Left lung (tissue), 10 donors: Measurements from ENCODE around the gene CALN1. TPM values are rescaled to one million over a fixed set of nuclear protein-coding genes. Genes with fewer than 3 reads are reported as not detected.

Experiments
- ATAC-seq: fragments of 200-7000 bp; cut with Tn5 transposase; one replicate; pipeline ENCODE4 v1.9.1; 2020; ENCODE audit warnings: moderate library complexity
- DNase-seq, 4 donors: peaks; one replicate each; pipeline ENCODE4 v3.0.0-alpha.2; 2013 to 2020
- H3K27ac ChIP-seq, 2 donors: fragments of 200-600 bp; sonication (generic) in 1 of 2; one replicate each; pipeline versions ENCODE4 v1.5.0 to v1.8.0; 2020 to 2021
- H3K27me3 ChIP-seq, 2 donors: fragments of 200-600 bp; sonication (generic) in 1 of 2; one replicate each; pipeline versions ENCODE4 v1.5.0 to v1.8.0; 2020 to 2021
- H3K36me3 ChIP-seq, 2 donors: fragments of 200-600 bp; sonication (generic) in 1 of 2; one replicate each; pipeline versions ENCODE4 v1.5.0 to v1.8.0; 2020 to 2021
- H3K4me1 ChIP-seq, 2 donors: fragments of 200-600 bp; one replicate each; pipeline ENCODE4 v1.8.0; 2021
- H3K4me3 ChIP-seq, 2 donors: fragments of 200-600 bp; sonication (generic) in 1 of 2; one replicate each; pipeline versions ENCODE4 v1.5.0 to v1.8.0; 2020 to 2021; ENCODE audit warnings: mild to moderate bottlenecking in 1 of 2
- H3K9me3 ChIP-seq, 2 donors: fragments of 200-600 bp; sonication (generic) in 1 of 2; one replicate each; pipeline versions ENCODE4 v1.5.0 to v1.8.0; 2020 to 2021
- CTCF ChIP-seq, 2 donors: fragments of 200-600 bp; sonication (generic) in 1 of 2; IDR thresholded peaks; one replicate each; pipeline versions ENCODE4 v1.5.0 to v1.8.0; 2021; ENCODE audit warnings: antibody characterized with exemption in 2 of 2
- intact Hi-C, 2 donors: fragments of 100-400 bp; cut with DNase I; formaldehyde crosslinking; loops; one replicate each; pipeline versions ENCODE4 v1.11.2 to v1.14.2; 2022
- polyA plus RNA-seq, 6 donors: library from polyadenylated mRNA; unstranded; fragments of 120-200 nt; gene quantifications; one replicate each; pipeline ENCODE4 v1.2.1, GENCODE V29; 2013; ENCODE audit not compliant: insufficient read length in 6 of 6
- total RNA-seq, 2 donors: library from RNA; stranded (reverse); fragmentation: NEBNext Ultra II Directional; extraction: Animal tissue kit (Norgen Biotek cat#: 25700); gene quantifications; one replicate each; pipeline ENCODE4 v1.2.1, GENCODE V29; 2021
- donor health status: DM: no; HTN: yes; CAD: no.
- donor health status: DM: no; HTN: no; CAD: no.

Gene CALN1
- total and polyA plus RNA-seq, 8 donors = 0.10 to 0.52 (median 0.26) TPM; not detected in 2

DNA sequence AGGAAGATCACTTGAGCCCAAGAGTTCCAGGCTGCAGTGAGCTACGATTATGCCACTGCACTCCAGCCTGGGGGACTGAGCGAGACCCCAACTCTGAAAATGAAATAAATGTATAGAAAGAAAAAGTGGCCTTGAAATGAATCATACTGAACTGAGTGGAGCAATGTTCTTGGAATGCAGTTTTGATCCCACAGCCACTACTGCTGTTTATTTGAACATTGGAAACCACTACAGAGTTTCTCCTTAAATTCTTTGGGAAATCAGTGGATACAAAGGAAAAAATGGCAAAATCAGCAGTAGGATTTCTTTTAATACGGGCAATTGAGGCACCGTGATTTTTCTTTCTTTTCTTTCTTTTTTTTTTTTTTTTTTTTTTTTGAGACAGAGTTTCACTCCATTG lies 642.8 kb downstream of the CALN1 start:
- Histone ChIP-seq H3K9me3 (no peaks in the 10 kb centered on the region), H3K36me3 (no peaks in the 10 kb centered on the region), H3K27me3 (peaks cover 0 to 4% of the 10 kb centered on the region in 2 donors), H3K27ac (no peak overlapping the region), H3K4me3 (no peak overlapping the region), H3K4me1 (no peaks in the 10 kb centered on the region)
- TF ChIP-seq CTCF (IDR thresholded peaks at IDR 0.05) = no peak
- ATAC-seq = no peak
- DNase-seq = no peak
- intact Hi-C loops = no loop called here

- intact Hi-C loops = no loop called here
- Histone ChIP-seq H3K27ac (no peak overlapping the region), H3K4me1 (no peaks in the 10 kb centered on the region), H3K27me3 (no peaks in the 10 kb centered on the region), H3K9me3 (peaks cover 0 to 3% of the 10 kb centered on the region in 2 donors), H3K36me3 (no peaks in the 10 kb centered on the region), H3K4me3 (no peak overlapping the region)
- no peak for ATAC-seq
- no peak for DNase-seq
- TF ChIP-seq CTCF (IDR thresholded peaks at IDR 0.05) = no peak
Measured at GRCh38 chr7:71768450-71768849, 643.7 kb downstream of the CALN1 start.

- no peak for ATAC-seq
- no peak overlapping the region for H3K27ac ChIP-seq
- TF ChIP-seq CTCF (IDR thresholded peaks at IDR 0.05) = no peak
- peaks cover 0 to 17% of the 10 kb centered on the region in 2 donors for H3K9me3 ChIP-seq
- intact Hi-C loops = no loop called here
- H3K36me3 ChIP-seq = no peaks in the 10 kb centered on the region
- no peaks in the 10 kb centered on the region for H3K27me3 ChIP-seq
- DNase-seq = no peak
- H3K4me1 ChIP-seq = no peaks in the 10 kb centered on the region
- no peak overlapping the region for H3K4me3 ChIP-seq
Measured at GRCh38 chr7:71766016-71766415, 646.1 kb downstream of the CALN1 start.

DNA sequence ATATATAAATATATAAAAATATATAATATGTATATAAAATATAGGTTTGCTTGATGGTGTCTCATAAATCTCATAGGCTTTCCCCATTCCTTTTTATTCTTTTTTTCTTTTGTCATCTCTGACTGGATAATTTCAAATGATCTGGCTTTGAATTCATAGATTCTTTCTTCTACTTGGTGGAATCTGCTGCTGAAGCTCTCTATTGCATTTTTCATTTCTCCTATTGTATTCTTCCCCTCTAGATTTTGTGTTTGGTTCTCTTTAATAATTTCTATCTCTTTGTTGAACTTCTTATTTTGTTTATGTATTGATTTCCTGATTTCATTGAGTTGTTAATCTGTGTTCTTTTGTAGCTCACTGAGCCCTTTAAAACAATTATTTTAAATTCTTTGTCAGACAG lies 650.8 kb downstream of the CALN1 start:
- Histone ChIP-seq H3K27ac (no peak overlapping the region), H3K36me3 (no peaks in the 10 kb centered on the region), H3K27me3 (no peaks in the 10 kb centered on the region), H3K9me3 (peaks cover 0 to 26% of the 10 kb centered on the region in 2 donors), H3K4me1 (no peaks in the 10 kb centered on the region), H3K4me3 (no peak overlapping the region)
- DNase-seq (no peak), ATAC-seq (no peak)
- intact Hi-C loops = no loop called here
- TF ChIP-seq CTCF (IDR thresholded peaks at IDR 0.05) = no peak

DNA sequence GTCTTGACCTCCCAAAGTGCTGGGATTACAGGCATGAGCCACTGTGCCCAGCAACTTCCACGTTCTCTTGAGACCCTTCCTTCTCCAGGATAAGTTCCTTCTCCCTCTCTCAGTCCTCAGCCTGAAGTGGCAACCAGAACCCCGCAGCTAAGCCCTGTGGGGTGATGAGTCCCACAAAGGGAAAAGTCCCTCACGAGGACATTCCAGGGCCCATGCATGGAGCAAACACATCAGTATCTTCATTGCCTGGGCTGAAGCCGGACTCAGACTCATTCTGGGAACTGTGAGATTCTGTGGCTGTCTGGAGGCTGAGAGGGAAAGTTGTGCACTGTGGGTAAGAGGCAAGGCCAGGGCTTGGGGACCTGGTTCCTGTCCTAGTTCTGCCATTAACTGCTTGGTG lies 657.3 kb downstream of the CALN1 start:
- H3K9me3 ChIP-seq = peaks cover 0 to 7% of the 10 kb centered on the region in 2 donors
- no peaks in the 10 kb centered on the region for H3K36me3 ChIP-seq
- TF ChIP-seq CTCF (IDR thresholded peaks at IDR 0.05) = no peak
- DNase-seq (no peak), ATAC-seq (no peak)
- intact Hi-C loops = no loop called here
- no peak overlapping the region for H3K4me3 ChIP-seq
- H3K27ac ChIP-seq = no peak overlapping the region
- peaks cover 4% of the 10 kb centered on the region in 2 donors for H3K4me1 ChIP-seq
- H3K27me3 ChIP-seq = peaks cover 6 to 50% of the 10 kb centered on the region in 2 donors
